Forelimb muscle (tissue), 1 donor: ENCODE measurements around the gene AKAP13. TPM values are rescaled to one million over a fixed set of nuclear protein-coding genes. Genes with fewer than 3 reads are reported as not detected.
A peak's percentile ranks its signal among the peaks of the same experiment; 100 is the strongest.
"Not testable (repeated sequence)": the region's sequence is repeated elsewhere in the genome, so short reads cannot be mapped to it uniquely, and the experiment has no call there.

Source experiments
- DNase-seq: peaks from one replicate; pipeline ENCODE4 v3.0.0-alpha.2; 2013; ENCODE audit warnings: low read depth
- polyA plus RNA-seq: library from polyadenylated mRNA; unstranded; fragments of 120-200 nt; gene quantifications from one replicate; pipeline ENCODE4 v1.2.1, GENCODE V29; 2013; ENCODE audit not compliant: insufficient read length

Gene AKAP13
- polyA plus RNA-seq: 61.1 TPM

- peak; percentile 96 for DNase-seq
Measured at GRCh38 chr15:85380217-85380811, at the start of gene AKAP13. AKAP13 (plus strand) TSS chr15:85380603; CDS start chr15:85485721, 105,118 bp downstream.

- DNase-seq: peak; percentile 68
Measured at GRCh38 chr15:85330901-85331588, 49.4 kb upstream of the AKAP13 start.

GRCh38 chr15:85331655-85332285 is 48.6 kb upstream of the AKAP13 start:
- no peak for DNase-seq

GRCh38 chr15:85333132-85333831 is 47.1 kb upstream of the AKAP13 start:
- DNase-seq: no peak

GRCh38 chr15:85334241-85334640 is 46.2 kb upstream of the AKAP13 start:
- no peak for DNase-seq

GRCh38 chr15:85335193-85335942 is 45.0 kb upstream of the AKAP13 start:
- DNase-seq: no peak

GRCh38 chr15:85336880-85337279 is 43.5 kb upstream of the AKAP13 start:
- no peak for DNase-seq

GRCh38 chr15:85337425-85338074 is 42.9 kb upstream of the AKAP13 start:
- DNase-seq: no peak

GRCh38 chr15:85340321-85340665 is 40.1 kb upstream of the AKAP13 start:
- DNase-seq: no peak

GRCh38 chr15:85340852-85341251 is 39.6 kb upstream of the AKAP13 start:
- no peak for DNase-seq

- DNase-seq: not testable (repeated sequence)
Measured at GRCh38 chr15:85342163-85342562, 38.2 kb upstream of the AKAP13 start.

GRCh38 chr15:85343443-85343842 is 37.0 kb upstream of the AKAP13 start:
- DNase-seq: not testable (repeated sequence)

- not testable (repeated sequence) for DNase-seq
Measured at GRCh38 chr15:85344241-85344640, 36.2 kb upstream of the AKAP13 start.

GRCh38 chr15:85344653-85345114 is 35.7 kb upstream of the AKAP13 start:
- DNase-seq: not testable (repeated sequence)

- DNase-seq: not testable (repeated sequence)
Measured at GRCh38 chr15:85345196-85345918, 35.0 kb upstream of the AKAP13 start.

- DNase-seq: not testable (repeated sequence)
Measured at GRCh38 chr15:85346462-85347084, 33.8 kb upstream of the AKAP13 start.

- DNase-seq: not testable (repeated sequence)
Measured at GRCh38 chr15:85347264-85348047, 32.9 kb upstream of the AKAP13 start.

GRCh38 chr15:85348048-85348766 is 32.2 kb upstream of the AKAP13 start:
- DNase-seq: not testable (repeated sequence)
